ENCODE measurements around the gene MAN1C1. TPM values are rescaled to one million over a fixed set of nuclear protein-coding genes. Genes with fewer than 3 reads are reported as not detected.

The MAN1C1 gene
- total RNA-seq, 1 donor from 2014 or later: 6.3 TPM

DNA sequence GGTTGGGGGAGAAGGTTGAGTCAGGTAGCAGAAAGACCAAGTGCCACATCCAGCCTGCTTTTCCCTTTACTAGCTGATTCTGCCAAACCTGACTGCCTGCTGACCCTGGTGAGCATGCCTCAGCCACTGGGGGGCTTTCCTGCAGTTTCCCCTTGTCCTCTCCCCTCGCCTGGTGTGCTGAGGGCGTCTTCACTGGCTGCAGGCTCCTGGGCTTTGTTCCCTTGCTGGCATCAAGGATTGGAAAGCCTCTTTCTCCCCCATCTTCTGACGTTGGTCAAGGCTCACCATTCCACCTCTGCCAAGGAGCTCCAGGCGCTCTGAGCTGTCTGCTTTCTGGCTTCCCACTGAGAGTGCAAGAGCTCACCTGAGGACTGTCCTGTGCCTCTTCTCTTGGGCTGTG is 28.4 kb downstream of the MAN1C1 start:
- Histone ChIP-seq H3K36me3 (ENCODE audit: control insufficient read depth in 3 of 3, insufficient read depth in 3 of 3, low read length in 3 of 3) (peaks cover 0 to 6% (median 6%) of the 10 kb centered on the region in 3 donors), H3K27me3 (ENCODE audit: control insufficient read depth in 3 of 3, insufficient read depth in 3 of 3, low read length in 3 of 3) (no peaks in the 10 kb centered on the region), H3K9ac (ENCODE audit: low read depth in 1 of 3, low read length in 3 of 3) (no peak overlapping the region), H3K27ac (ENCODE audit: low read depth, low read length) (no peak overlapping the region), H3K4me1 (ENCODE audit: control insufficient read depth in 3 of 3, insufficient read depth in 3 of 3, low read length in 3 of 3) (peaks cover 14 to 29% (median 20%) of the 10 kb centered on the region in 3 donors), H3K9me3 (ENCODE audit: control insufficient read depth in 3 of 3, low read length in 3 of 3) (no peaks in the 10 kb centered on the region), H3K4me3 (ENCODE audit: low read length in 3 of 3) (no peak overlapping the region)

DNA sequence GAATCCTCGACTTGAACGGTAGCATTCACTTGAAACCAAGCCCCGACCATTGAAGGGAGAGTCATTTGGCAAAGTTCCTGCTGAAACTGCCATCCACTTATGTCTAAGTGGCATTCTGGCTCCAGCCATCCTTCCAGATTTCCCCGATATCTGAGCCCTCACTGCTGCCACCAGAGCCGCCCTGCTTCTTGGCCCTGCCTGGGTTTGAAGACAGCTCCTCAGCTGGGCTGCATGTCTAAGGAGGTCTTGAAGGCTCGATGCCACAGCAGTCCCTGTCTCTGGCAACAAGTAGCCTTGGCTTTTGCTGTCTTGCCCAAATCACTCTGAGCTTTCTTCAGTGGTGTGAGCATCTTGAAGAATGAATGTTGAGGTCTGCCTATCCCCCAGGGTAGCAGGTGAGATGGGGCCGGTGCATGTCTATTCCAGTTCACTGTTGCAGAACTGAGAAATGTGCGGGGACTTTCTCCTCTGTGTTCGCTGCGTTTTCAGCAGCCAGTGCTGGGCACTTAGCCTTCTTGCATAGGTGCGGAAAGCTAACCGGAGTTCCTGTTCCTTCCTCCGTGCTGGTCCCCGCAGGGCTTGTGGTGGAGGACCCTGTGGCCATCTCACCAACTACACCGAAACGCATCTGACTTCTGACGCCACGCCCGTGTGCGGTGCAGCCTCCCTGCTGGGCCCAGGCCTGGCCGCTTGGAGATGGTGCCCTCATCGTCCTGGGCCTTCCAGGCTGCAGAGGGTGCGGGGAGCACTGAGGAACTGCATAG is 29.2 kb downstream of the MAN1C1 start:
- Histone ChIP-seq H3K36me3 (ENCODE audit: control insufficient read depth in 3 of 3, insufficient read depth in 3 of 3, low read length in 3 of 3) (peaks cover 0 to 6% (median 6%) of the 10 kb centered on the region in 3 donors), H3K9me3 (ENCODE audit: control insufficient read depth in 3 of 3, low read length in 3 of 3) (no peaks in the 10 kb centered on the region), H3K27me3 (ENCODE audit: control insufficient read depth in 3 of 3, insufficient read depth in 3 of 3, low read length in 3 of 3) (no peaks in the 10 kb centered on the region), H3K4me1 (ENCODE audit: control insufficient read depth in 3 of 3, insufficient read depth in 3 of 3, low read length in 3 of 3) (peaks cover 20 to 37% (median 24%) of the 10 kb centered on the region in 3 donors), H3K27ac (ENCODE audit: low read depth, low read length) (no peak overlapping the region), H3K9ac (ENCODE audit: low read depth in 1 of 3, low read length in 3 of 3) (no peak overlapping the region), H3K4me3 (ENCODE audit: low read length in 3 of 3) (no peak overlapping the region)

DNA sequence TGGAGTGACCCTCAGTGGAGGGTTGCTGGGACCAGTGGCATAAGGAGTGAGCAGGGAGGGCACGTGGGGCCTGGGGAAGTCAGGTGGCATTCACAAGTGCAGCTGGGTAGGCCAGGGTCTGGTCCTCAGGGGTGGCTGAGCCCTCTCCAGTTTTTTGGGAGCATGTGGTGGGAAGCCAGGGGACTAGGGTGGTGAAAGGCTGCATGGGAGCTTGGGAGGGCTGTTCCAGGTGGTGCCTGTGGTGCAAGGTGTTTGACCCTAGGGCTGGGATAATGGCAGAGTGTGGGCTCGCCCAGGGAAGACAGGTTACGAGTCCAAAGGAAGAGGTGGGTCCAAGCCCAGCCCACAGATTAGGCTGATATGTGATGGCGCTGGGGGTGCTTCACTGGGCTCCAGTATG is 30.5 kb downstream of the MAN1C1 start:
- H3K27ac ChIP-seq (ENCODE audit: low read depth, low read length): no peak overlapping the region
- peaks cover 0 to 6% (median 6%) of the 10 kb centered on the region in 3 donors for H3K36me3 ChIP-seq (ENCODE audit: control insufficient read depth in 3 of 3, insufficient read depth in 3 of 3, low read length in 3 of 3)
- no peaks in the 10 kb centered on the region for H3K27me3 ChIP-seq (ENCODE audit: control insufficient read depth in 3 of 3, insufficient read depth in 3 of 3, low read length in 3 of 3)
- H3K9ac ChIP-seq (ENCODE audit: low read depth in 1 of 3, low read length in 3 of 3): no peak overlapping the region
- peaks cover 23 to 46% (median 33%) of the 10 kb centered on the region in 3 donors for H3K4me1 ChIP-seq (ENCODE audit: control insufficient read depth in 3 of 3, insufficient read depth in 3 of 3, low read length in 3 of 3)
- H3K4me3 ChIP-seq (ENCODE audit: low read length in 3 of 3): no peak overlapping the region
- no peaks in the 10 kb centered on the region for H3K9me3 ChIP-seq (ENCODE audit: control insufficient read depth in 3 of 3, low read length in 3 of 3)

DNA sequence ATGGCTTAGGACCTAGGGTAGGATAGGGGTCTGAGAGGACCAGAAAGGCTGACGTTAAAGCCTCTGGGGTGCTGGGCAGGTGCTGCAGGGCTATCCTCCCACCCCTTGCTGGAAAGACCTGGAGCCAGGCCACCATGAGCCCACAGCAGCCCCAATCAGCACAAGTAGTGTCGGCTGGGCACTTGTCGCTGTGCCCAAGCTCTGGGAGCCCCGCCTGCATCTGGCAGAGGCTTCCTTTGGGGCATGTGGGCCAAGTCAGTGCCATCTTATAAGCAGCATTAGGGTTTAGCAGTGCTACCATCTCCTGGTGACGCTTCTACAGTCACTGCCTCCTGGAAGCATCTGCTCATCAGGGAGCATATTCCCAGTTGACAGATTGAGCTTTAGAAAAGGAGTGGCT is 31.3 kb downstream of the MAN1C1 start:
- H3K36me3 ChIP-seq (ENCODE audit: control insufficient read depth in 3 of 3, insufficient read depth in 3 of 3, low read length in 3 of 3): peaks cover 0 to 6% (median 6%) of the 10 kb centered on the region in 3 donors
- no peak overlapping the region for H3K9ac ChIP-seq (ENCODE audit: low read depth in 1 of 3, low read length in 3 of 3)
- no peaks in the 10 kb centered on the region for H3K27me3 ChIP-seq (ENCODE audit: control insufficient read depth in 3 of 3, insufficient read depth in 3 of 3, low read length in 3 of 3)
- no peak overlapping the region for H3K27ac ChIP-seq (ENCODE audit: low read depth, low read length)
- H3K4me3 ChIP-seq (ENCODE audit: low read length in 3 of 3): no peak overlapping the region
- H3K9me3 ChIP-seq (ENCODE audit: control insufficient read depth in 3 of 3, low read length in 3 of 3): no peaks in the 10 kb centered on the region
- H3K4me1 ChIP-seq (ENCODE audit: control insufficient read depth in 3 of 3, insufficient read depth in 3 of 3, low read length in 3 of 3): peaks cover 26 to 49% (median 38%) of the 10 kb centered on the region in 3 donors

DNA sequence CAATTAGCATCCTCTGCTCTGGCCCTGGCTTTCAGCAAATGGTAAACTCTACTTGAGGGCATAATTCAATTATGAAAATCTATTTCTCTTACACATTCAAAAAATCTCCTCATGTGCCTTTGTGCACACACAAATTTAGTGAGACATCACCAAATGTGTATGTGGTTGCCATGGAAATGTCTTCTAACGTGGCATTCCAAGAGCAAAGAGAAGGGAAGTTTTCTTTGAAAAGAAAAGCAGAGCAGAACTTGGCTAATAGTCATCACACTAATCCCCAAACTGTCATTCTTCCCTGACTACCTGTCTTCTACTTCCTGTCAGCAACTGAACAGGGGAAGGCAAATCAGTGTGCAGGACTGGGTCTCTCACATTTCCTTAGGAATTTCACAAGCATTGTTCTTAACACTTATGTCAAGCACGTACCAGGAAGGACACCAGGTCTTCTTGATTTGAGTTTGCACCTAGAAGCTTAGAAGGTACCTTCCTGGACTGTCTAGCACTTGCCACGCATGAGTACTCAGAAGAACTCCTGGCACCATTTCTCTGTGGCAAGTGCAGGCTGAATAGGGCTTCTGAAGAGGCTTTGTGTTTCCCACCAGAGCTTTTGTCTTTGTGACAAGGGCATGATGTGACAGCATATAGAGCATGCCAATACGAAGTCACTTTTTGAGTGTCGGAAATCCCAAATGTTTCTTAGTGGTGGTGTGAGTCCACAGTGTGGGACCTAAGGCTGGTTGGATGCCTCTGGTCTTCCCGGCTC is 32.3 kb downstream of the MAN1C1 start:
- Histone ChIP-seq H3K27me3 (ENCODE audit: control insufficient read depth in 3 of 3, insufficient read depth in 3 of 3, low read length in 3 of 3) (no peaks in the 10 kb centered on the region), H3K27ac (ENCODE audit: low read depth, low read length) (no peak overlapping the region), H3K4me1 (ENCODE audit: control insufficient read depth in 3 of 3, insufficient read depth in 3 of 3, low read length in 3 of 3) (peaks cover 27 to 49% (median 43%) of the 10 kb centered on the region in 3 donors), H3K9ac (ENCODE audit: low read depth in 1 of 3, low read length in 3 of 3) (no peak overlapping the region), H3K36me3 (ENCODE audit: control insufficient read depth in 3 of 3, insufficient read depth in 3 of 3, low read length in 3 of 3) (peaks cover 0 to 6% (median 6%) of the 10 kb centered on the region in 3 donors), H3K4me3 (ENCODE audit: low read length in 3 of 3) (no peak overlapping the region), H3K9me3 (ENCODE audit: control insufficient read depth in 3 of 3, low read length in 3 of 3) (no peaks in the 10 kb centered on the region)

DNA sequence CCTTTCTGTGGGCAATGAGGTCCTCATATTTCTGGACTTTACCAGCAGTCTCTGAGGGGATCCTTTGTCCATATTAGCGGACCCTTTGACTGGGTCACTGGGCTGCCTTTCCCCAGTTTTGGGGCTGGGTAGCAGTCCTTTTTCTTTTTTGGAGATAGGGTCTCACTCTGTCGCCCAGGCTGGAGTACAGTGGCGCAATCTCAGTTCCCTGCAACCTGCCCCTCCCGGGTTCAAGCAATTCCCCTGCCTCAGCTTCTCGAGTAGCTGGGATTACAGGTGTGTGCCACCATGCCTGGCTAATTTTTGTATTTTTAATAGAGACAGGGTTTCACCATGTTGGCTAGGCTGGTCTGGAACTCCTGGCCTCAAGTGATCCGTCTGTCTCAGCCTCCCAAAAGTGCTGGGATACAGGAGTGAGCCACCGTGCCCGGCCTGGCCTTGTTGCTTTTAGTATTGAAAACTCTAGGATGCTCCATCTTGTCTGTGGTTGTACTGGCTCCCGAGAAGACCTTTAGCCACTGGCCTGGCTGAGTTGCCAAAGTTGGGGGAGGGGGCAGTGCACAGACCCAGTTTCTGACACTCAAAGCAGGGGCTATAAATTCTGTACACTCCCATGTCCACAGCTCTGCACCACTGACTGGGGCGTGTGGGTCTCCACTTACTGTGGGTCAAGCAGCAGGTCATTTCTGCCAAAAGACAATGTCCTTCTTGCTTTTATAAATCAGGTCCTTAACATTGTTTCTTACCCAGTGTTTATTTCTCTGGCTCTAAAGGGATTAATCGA is 33.1 kb downstream of the MAN1C1 start:
- Histone ChIP-seq H3K36me3 (ENCODE audit: control insufficient read depth in 3 of 3, insufficient read depth in 3 of 3, low read length in 3 of 3) (peaks cover 0 to 6% (median 6%) of the 10 kb centered on the region in 3 donors), H3K4me3 (ENCODE audit: low read length in 3 of 3) (no peak overlapping the region), H3K9me3 (ENCODE audit: control insufficient read depth in 3 of 3, low read length in 3 of 3) (no peaks in the 10 kb centered on the region), H3K27me3 (ENCODE audit: control insufficient read depth in 3 of 3, insufficient read depth in 3 of 3, low read length in 3 of 3) (no peaks in the 10 kb centered on the region), H3K9ac (ENCODE audit: low read depth in 1 of 3, low read length in 3 of 3) (no peak overlapping the region), H3K4me1 (ENCODE audit: control insufficient read depth in 3 of 3, insufficient read depth in 3 of 3, low read length in 3 of 3) (peaks cover 27 to 49% (median 43%) of the 10 kb centered on the region in 3 donors), H3K27ac (ENCODE audit: low read depth, low read length) (no peak overlapping the region)

DNA sequence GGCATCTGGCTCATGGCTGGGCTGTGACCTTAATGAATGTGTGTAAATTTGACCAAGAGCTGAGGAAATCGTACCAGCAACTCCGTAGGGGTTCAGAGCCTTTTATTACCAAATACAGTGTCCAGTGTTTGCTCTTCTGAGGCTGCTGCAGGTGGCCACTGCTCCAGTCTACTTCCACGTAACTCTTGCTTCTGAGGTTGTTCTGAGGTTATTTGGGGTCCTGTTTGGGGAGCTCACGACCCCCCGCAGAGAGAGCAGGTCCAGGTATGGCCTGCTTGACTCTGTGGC is 33.6 kb downstream of the MAN1C1 start:
- Histone ChIP-seq H3K9ac (ENCODE audit: low read depth in 1 of 3, low read length in 3 of 3) (no peak overlapping the region), H3K4me1 (ENCODE audit: control insufficient read depth in 3 of 3, insufficient read depth in 3 of 3, low read length in 3 of 3) (peaks cover 30 to 49% (median 43%) of the 10 kb centered on the region in 3 donors), H3K36me3 (ENCODE audit: control insufficient read depth in 3 of 3, insufficient read depth in 3 of 3, low read length in 3 of 3) (peaks cover 0 to 6% (median 6%) of the 10 kb centered on the region in 3 donors), H3K9me3 (ENCODE audit: control insufficient read depth in 3 of 3, low read length in 3 of 3) (no peaks in the 10 kb centered on the region), H3K4me3 (ENCODE audit: low read length in 3 of 3) (no peak overlapping the region), H3K27ac (ENCODE audit: low read depth, low read length) (no peak overlapping the region), H3K27me3 (ENCODE audit: control insufficient read depth in 3 of 3, insufficient read depth in 3 of 3, low read length in 3 of 3) (no peaks in the 10 kb centered on the region)

DNA sequence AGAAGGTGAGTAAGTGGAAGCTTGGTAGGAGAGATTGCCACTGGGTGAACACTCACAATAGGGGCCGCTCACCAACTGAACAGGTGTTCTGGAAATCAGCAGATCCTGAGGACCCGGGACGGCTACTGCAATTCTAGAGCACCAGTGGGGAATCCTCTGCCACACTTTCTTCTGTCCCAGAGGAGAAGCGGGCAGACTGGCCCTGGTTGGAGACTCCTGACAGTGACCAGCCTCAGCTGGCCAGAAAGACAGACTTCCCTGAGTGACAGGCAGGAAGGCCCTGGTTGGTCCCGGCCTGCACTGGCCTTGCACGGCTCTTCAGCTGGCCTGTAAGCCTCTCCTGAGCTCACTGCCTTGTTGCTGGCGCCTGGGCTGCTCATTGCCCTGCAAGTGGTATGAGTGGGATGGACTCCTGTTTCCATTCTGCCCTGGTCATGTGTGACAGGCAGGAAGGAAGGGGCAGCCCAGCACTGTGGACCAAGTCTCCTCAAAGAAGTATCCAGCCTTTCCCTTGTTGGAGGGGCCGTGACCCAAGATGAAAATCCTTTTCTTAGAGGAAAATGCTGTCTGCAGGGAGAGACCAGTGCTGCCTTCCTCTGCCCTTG is 34.5 kb downstream of the MAN1C1 start:
- Histone ChIP-seq H3K9ac (ENCODE audit: low read depth in 1 of 3, low read length in 3 of 3) (peak overlapping the region; percentile 25 to 60 (median 27)), H3K36me3 (ENCODE audit: control insufficient read depth in 3 of 3, insufficient read depth in 3 of 3, low read length in 3 of 3) (peaks cover 0 to 1% (median 0%) of the 10 kb centered on the region in 3 donors), H3K27ac (ENCODE audit: low read depth, low read length) (peak overlapping the region; percentile 64), H3K4me3 (ENCODE audit: low read length in 3 of 3) (no peak overlapping the region), H3K4me1 (ENCODE audit: control insufficient read depth in 3 of 3, insufficient read depth in 3 of 3, low read length in 3 of 3) (peaks cover 31 to 41% (median 41%) of the 10 kb centered on the region in 3 donors), H3K27me3 (ENCODE audit: control insufficient read depth in 3 of 3, insufficient read depth in 3 of 3, low read length in 3 of 3) (no peaks in the 10 kb centered on the region), H3K9me3 (ENCODE audit: control insufficient read depth in 3 of 3, low read length in 3 of 3) (no peaks in the 10 kb centered on the region)

DNA sequence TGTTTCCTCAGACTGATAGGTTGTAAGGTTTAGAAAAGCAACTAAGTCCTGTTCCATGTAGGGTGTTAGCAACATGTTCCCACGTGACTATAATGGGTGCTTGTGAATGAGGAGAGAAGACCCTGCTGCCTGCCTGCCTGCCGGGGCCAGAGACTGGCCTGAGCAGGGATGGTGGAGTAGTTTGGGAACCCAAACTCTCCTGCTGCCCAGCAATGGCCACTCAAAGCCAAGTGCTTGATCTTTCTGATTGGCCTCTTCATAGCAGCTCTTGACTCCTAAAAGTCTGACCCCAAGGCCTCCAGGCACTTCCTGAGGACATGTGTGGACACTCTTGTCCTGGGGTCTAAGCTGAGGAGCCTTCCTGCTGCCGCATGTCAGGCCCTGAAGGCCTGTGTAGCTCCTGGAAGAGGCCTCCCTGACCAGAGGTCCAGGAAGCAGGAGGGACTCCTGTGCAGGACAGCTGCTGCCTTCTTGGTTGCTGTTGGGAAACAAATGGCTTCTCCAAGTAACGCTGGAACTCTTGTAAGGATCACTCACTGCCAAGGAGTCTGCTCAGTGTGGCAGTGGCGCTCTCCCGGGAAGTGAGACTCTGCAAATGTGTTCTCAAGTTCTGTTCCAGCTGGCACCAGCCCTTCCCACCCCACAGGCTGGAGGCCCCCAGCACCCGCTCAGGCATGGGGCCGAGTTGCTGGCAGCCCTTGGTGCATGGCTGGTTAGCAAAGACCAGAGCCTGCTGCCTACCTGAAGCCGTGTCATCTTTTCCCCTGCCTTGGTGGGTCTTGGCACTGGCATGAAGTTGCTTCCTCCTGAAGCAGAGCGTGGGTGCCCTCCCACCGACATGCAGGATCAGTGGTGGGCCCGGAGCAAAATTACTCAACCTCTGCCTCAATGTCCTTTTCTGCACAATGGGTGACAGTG is 35.5 kb downstream of the MAN1C1 start:
- Histone ChIP-seq H3K9me3 (ENCODE audit: control insufficient read depth in 3 of 3, low read length in 3 of 3) (no peaks in the 10 kb centered on the region), H3K4me1 (ENCODE audit: control insufficient read depth in 3 of 3, insufficient read depth in 3 of 3, low read length in 3 of 3) (peaks cover 31 to 43% (median 42%) of the 10 kb centered on the region in 3 donors), H3K9ac (ENCODE audit: low read depth in 1 of 3, low read length in 3 of 3) (peak overlapping the region in 2 of 3 donors; percentile 40 to 77), H3K36me3 (ENCODE audit: control insufficient read depth in 3 of 3, insufficient read depth in 3 of 3, low read length in 3 of 3) (no peaks in the 10 kb centered on the region), H3K4me3 (ENCODE audit: low read length in 3 of 3) (peak overlapping the region in 1 of 3 donors; percentile 29), H3K27ac (ENCODE audit: low read depth, low read length) (peak overlapping the region; percentile 64), H3K27me3 (ENCODE audit: control insufficient read depth in 3 of 3, insufficient read depth in 3 of 3, low read length in 3 of 3) (no peaks in the 10 kb centered on the region)
